ENCODE measurements around the gene SSH2.

The SSH2 gene

GRCh38 chr17:29761040-29761761 is 168.8 kb downstream of the SSH2 start:
- peaks cover 37% of the 10 kb centered on the region for H3F3A ChIP-seq (ENCODE audit: insufficient read depth)
- H3K27me3 ChIP-seq (ENCODE audit: low read length) = no peaks in the 10 kb centered on the region
- H3K27ac ChIP-seq (ENCODE audit: low read depth, low read length) = peak overlapping the region; percentile 81
- 0 out of 2 replicates have a peak, but pooled peaks cover 3% of the 10 kb centered on the region for H4K20me1 ChIP-seq (ENCODE audit: low read depth, low read length)
- no peaks in the 10 kb centered on the region for H3K9me2 ChIP-seq (replicated peaks; ENCODE audit: insufficient read depth, low read length)
- H3K9ac ChIP-seq (ENCODE audit: low read length) = peak overlapping the region; percentile 83
- peak overlapping the region; percentile 90 for H3K4me2 ChIP-seq (ENCODE audit: low read depth, low read length, poor library complexity, severe bottlenecking)
- no peak for TF ChIP-seq CTCF (IDR thresholded peaks at IDR 0.05; ENCODE audit: insufficient read depth, low read length, poor library complexity, severe bottlenecking)
- TF ChIP-seq EZH2phosphoT487 (conservative IDR thresholded peaks at IDR 0.05; ENCODE audit: low read length) = no peak
- peak overlapping the region; percentile 62 for H2AFZ ChIP-seq (ENCODE audit: low read depth, low read length, severe bottlenecking)
- H3K79me2 ChIP-seq (ENCODE audit: insufficient read depth, low read length) = peaks cover 44% of the 10 kb centered on the region
- peak overlapping the region; percentile 67 for H3K4me3 ChIP-seq (ENCODE audit: insufficient read depth, low read length, poor library complexity, severe bottlenecking)
- H3K9me3 ChIP-seq (ENCODE audit: insufficient read depth, low read length) = no peaks in the 10 kb centered on the region
- H3K36me3 ChIP-seq (ENCODE audit: low read length) = 0 out of 2 replicates have a peak, but pooled peaks cover 6% of the 10 kb centered on the region

GRCh38 chr17:29760279-29761039 is 169.6 kb downstream of the SSH2 start:
- Histone ChIP-seq H3K4me3 (ENCODE audit: insufficient read depth, low read length, poor library complexity, severe bottlenecking) (peak overlapping the region; percentile 67), H3K4me2 (ENCODE audit: low read depth, low read length, poor library complexity, severe bottlenecking) (peak overlapping the region; percentile 90), H3K36me3 (ENCODE audit: low read length) (peaks cover 6% of the 10 kb centered on the region; the same call in 1 of the 2 replicates), H3K79me2 (ENCODE audit: insufficient read depth, low read length) (peaks cover 44% of the 10 kb centered on the region), H4K20me1 (ENCODE audit: low read depth, low read length) (0 out of 2 replicates have a peak, but pooled peaks cover 3% of the 10 kb centered on the region), H3K9me3 (ENCODE audit: insufficient read depth, low read length) (no peaks in the 10 kb centered on the region), H3K9me2 (replicated peaks; ENCODE audit: insufficient read depth, low read length) (no peaks in the 10 kb centered on the region), H2AFZ (ENCODE audit: low read depth, low read length, severe bottlenecking) (peak overlapping the region; percentile 62), H3K27ac (ENCODE audit: low read depth, low read length) (peak overlapping the region; percentile 81), H3F3A (ENCODE audit: insufficient read depth) (peaks cover 37% of the 10 kb centered on the region), H3K27me3 (ENCODE audit: low read length) (no peaks in the 10 kb centered on the region), H3K9ac (ENCODE audit: low read length) (peak overlapping the region; percentile 83)
- TF ChIP-seq CTCF (IDR thresholded peaks at IDR 0.05; ENCODE audit: insufficient read depth, low read length, poor library complexity, severe bottlenecking) = no peak
- TF ChIP-seq EZH2phosphoT487 (conservative IDR thresholded peaks at IDR 0.05; ENCODE audit: low read length) = no peak

- H3K4me2 ChIP-seq (ENCODE audit: low read depth, low read length, poor library complexity, severe bottlenecking) = peak overlapping the region; percentile 90
- peaks cover 39% of the 10 kb centered on the region for H3F3A ChIP-seq (ENCODE audit: insufficient read depth)
- H3K9ac ChIP-seq (ENCODE audit: low read length) = peak overlapping the region; percentile 3
- H3K27me3 ChIP-seq (ENCODE audit: low read length) = no peaks in the 10 kb centered on the region
- H3K9me2 ChIP-seq (replicated peaks; ENCODE audit: insufficient read depth, low read length) = no peaks in the 10 kb centered on the region
- peaks cover 6% of the 10 kb centered on the region; the same call in 1 of the 2 replicates for H3K36me3 ChIP-seq (ENCODE audit: low read length)
- H3K27ac ChIP-seq (ENCODE audit: low read depth, low read length) = peak overlapping the region; percentile 34
- H2AFZ ChIP-seq (ENCODE audit: low read depth, low read length, severe bottlenecking) = no peak overlapping the region
- H4K20me1 ChIP-seq (ENCODE audit: low read depth, low read length) = 0 out of 2 replicates have a peak, but pooled peaks cover 3% of the 10 kb centered on the region
- peaks cover 53% of the 10 kb centered on the region for H3K79me2 ChIP-seq (ENCODE audit: insufficient read depth, low read length)
- H3K9me3 ChIP-seq (ENCODE audit: insufficient read depth, low read length) = no peaks in the 10 kb centered on the region
- no peak for TF ChIP-seq CTCF (IDR thresholded peaks at IDR 0.05; ENCODE audit: insufficient read depth, low read length, poor library complexity, severe bottlenecking)
- no peak for TF ChIP-seq EZH2phosphoT487 (conservative IDR thresholded peaks at IDR 0.05; ENCODE audit: low read length)
- no peak overlapping the region for H3K4me3 ChIP-seq (ENCODE audit: insufficient read depth, low read length, poor library complexity, severe bottlenecking)
These were observed 171.8 kb downstream of the SSH2 start for GRCh38 chr17:29758255-29758654.

All from SU-DHL-6 (cell line).